Heart right ventricle (tissue), 16 donors: Measurements from ENCODE around the gene ZMYND19. TPM values are rescaled to one million over a fixed set of nuclear protein-coding genes. Genes with fewer than 3 reads are reported as not detected.
"Not testable (repeated sequence)": the region's sequence is repeated elsewhere in the genome, so short reads cannot be mapped to it uniquely, and the experiment has no call there.

ENCODE experiments used
- ATAC-seq, 8 donors: fragments of 200-7000 bp; cut with Tn5 transposase; one replicate each; pipeline ENCODE4 v1.9.1; 2020; ENCODE audit warnings: mild to moderate bottlenecking in 8 of 8, moderate library complexity in 8 of 8, moderate number of reproducible peaks in 1 of 8
- DNase-seq, 2 donors: peaks; one replicate each; pipeline ENCODE4 v3.0.0-alpha.2; 2020
- H3K27ac ChIP-seq, 10 donors: fragments of 200-600 bp; sonication (generic) in 2 of 10; one replicate each; pipeline versions ENCODE4 v1.5.0 to v1.8.0; 2020 to 2022; ENCODE audit warnings: mild to moderate bottlenecking in 3 of 10
- H3K27me3 ChIP-seq, 7 donors: fragments of 200-600 bp; one replicate each; pipeline ENCODE4 v1.8.0; 2021 to 2022; ENCODE audit warnings: mild to moderate bottlenecking in 2 of 7
- H3K36me3 ChIP-seq, 9 donors: fragments of 200-600 bp; sonication (generic) in 1 of 9; one replicate each; pipeline versions ENCODE4 v1.5.0 to v1.8.0; 2020 to 2022; ENCODE audit warnings: mild to moderate bottlenecking in 2 of 9
- H3K4me1 ChIP-seq, 9 donors: fragments of 200-600 bp; sonication (generic) in 1 of 9; one replicate each; pipeline versions ENCODE4 v1.5.0 to v1.8.0; 2020 to 2022; ENCODE audit warnings: mild to moderate bottlenecking in 4 of 9
- H3K4me3 ChIP-seq, 10 donors: fragments of 200-600 bp; sonication (generic) in 2 of 10; one replicate each; pipeline versions ENCODE4 v1.5.0 to v1.8.0; 2020 to 2022; ENCODE audit warnings: mild to moderate bottlenecking in 7 of 10, moderate library complexity in 2 of 10
- H3K9me3 ChIP-seq, 11 donors: fragments of 200-600 bp in 10 of 11; sonication (generic) in 2 of 11; one replicate each; pipeline versions ENCODE4 v1.5.0 to v1.8.0; 2013 to 2022; ENCODE audit warnings: mild to moderate bottlenecking in 2 of 11, control low read depth in 1 of 11, moderate library complexity in 1 of 11
- WGBS, 2 donors: extraction: QIAGEN DNeasy Blood & Tissue Kit; methylation state at CpG; one replicate each; pipeline ENCODE4 v1.1.7; 2013; ENCODE audit warnings: inconsistent platforms in 1 of 2; 5-methylcytosine and 5-hydroxymethylcytosine counted together
- intact Hi-C, 10 donors: fragments of 100-400 bp; cut with DNase I; formaldehyde crosslinking; loops; one replicate each; pipeline versions ENCODE4 v1.11.1 to v1.14.2; 2022
- polyA plus RNA-seq, 2 donors: library from polyadenylated mRNA; stranded (reverse); fragments of 200-250 nt; gene quantifications; one replicate each; pipeline ENCODE4 v1.2.3, GENCODE V29; 2013
- total RNA-seq, 10 donors: library from RNA; stranded (reverse); fragmentation: NEBNext Ultra II Directional in 3 of 10; extraction: Animal tissue kit (Norgen Biotek cat#: 25700) in 3 of 10; gene quantifications; one replicate each; pipeline versions ENCODE4 v1.2.1 to v1.2.4, GENCODE V29; 2021 to 2023
- TF ChIP-seq, protein P1 (sequence below), 9 donors: fragments of 200-600 bp; sonication (generic) in 2 of 9; IDR thresholded peaks; one replicate each; pipeline versions ENCODE4 v1.5.0 to v1.8.0; 2021 to 2022; ENCODE audit warnings: antibody characterized with exemption in 9 of 9, mild to moderate bottlenecking in 5 of 9, moderate library complexity in 1 of 9
- donor health status: Arrhythmogenic right ventricular cardiomyopathy.
- donor health status: ischemic (EF 13 %, LVEDD 7.1; RV severe dilation, severe dysfunction).
- donor health status: healthy with polysubstance abuse.
- donor health status: DM: no; HTN: yes; CAD: no.
- donor health status: DM: no; HTN: no; CAD: no.
- donor health status: ischemic (EF 25% LVEDD 6.9; RV normal size, moderate dysfunction).
- donor health status: ischemic (EF 25% LVEDD 5.7; RV mildly dilated, moderate dysfunction).
- donor health status: healthy.
- donor health status: DM: yes; HTN: yes; CAD: no.
- donor health status: Ischemic cardiomyopathy.
- donor health status: ischemic (EF 35%, LVEDD 5.7; RV mildly dilated, moderate dysfunction).
- donor health status: nonischemic (EF 11% LVEDD 7.7; RV severe dilation, severe dysfunction).
- donor health status: DM: yes; HTN: yes; CAD: no.
- donor health status: PGD.
- donor health status: ischemic (EF 29% LVEDD 5.4; RV normal size, mild dysfunction).
- donor health status: nonischemic (EF 23%, LVEDD 6.1; RV moderate dilation, normal function).

The ZMYND19 gene
- total and polyA plus RNA-seq, 12 donors = 8.0 to 22.3 (median 9.2) TPM

DNA sequence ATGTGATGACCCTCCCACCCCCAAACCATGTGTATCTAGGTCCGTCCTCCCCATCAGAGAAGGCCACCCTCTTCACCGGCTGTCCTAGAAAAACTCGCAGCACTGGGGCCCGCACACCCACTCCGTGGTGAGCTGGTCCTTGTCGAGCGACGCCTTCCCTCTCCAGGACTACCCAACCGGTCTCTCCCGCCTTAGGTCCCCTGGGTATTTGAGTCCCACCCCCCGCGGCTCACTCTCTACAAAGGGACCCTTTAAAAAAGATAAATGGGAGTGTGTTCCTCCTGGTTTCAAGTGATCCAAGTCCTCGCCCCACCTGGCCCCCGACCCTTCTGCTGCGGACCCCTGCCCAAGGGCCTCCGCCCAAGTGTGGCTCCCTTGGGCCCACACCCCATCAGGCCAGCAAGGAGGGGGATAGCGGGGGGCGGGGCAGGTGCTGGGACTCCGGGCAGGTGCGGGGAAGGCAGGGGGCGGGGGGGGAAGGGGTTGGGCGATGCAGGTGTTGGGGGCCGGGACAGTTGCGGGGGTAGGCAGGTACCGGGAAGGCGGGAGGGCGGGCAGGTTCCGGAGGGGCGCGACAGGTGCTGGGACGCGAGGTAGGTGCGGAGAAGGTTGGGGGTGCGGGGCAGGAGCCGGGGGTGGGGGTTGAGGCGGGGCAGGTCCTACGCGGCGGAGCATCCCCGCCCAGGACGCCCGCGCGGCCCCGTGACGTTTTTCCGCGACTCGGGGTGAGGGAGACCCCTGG lies 14.2 kb upstream of the ZMYND19 start:
- H3K9me3 ChIP-seq = no peaks in the 10 kb centered on the region
- DNase-seq (no peak), ATAC-seq (peak in 1 of 8 donors; percentile 10)
- intact Hi-C loops = loop anchor here in 4 of 10 donors (1.0 to 10.0 kb wide), 3 partner anchors 14 to 150 kb away; partner anchors contain the start of genes DPH7 (in 2 of the 4) and NSMF (in 1 of the 4)
- peak overlapping the region; percentile 25 to 81 (median 66) for H3K4me3 ChIP-seq
- no peaks in the 10 kb centered on the region for H3K27me3 ChIP-seq
- WGBS, 2 donors = 8 to 10% methylated on average over 33 to 49 of the region's 49 CpGs
- TF ChIP-seq, protein P1, sequence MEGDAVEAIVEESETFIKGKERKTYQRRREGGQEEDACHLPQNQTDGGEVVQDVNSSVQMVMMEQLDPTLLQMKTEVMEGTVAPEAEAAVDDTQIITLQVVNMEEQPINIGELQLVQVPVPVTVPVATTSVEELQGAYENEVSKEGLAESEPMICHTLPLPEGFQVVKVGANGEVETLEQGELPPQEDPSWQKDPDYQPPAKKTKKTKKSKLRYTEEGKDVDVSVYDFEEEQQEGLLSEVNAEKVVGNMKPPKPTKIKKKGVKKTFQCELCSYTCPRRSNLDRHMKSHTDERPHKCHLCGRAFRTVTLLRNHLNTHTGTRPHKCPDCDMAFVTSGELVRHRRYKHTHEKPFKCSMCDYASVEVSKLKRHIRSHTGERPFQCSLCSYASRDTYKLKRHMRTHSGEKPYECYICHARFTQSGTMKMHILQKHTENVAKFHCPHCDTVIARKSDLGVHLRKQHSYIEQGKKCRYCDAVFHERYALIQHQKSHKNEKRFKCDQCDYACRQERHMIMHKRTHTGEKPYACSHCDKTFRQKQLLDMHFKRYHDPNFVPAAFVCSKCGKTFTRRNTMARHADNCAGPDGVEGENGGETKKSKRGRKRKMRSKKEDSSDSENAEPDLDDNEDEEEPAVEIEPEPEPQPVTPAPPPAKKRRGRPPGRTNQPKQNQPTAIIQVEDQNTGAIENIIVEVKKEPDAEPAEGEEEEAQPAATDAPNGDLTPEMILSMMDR (IDR thresholded peaks at IDR 0.05) = no peak
- peaks cover 15 to 47% (median 29%) of the 10 kb centered on the region in 9 donors for H3K4me1 ChIP-seq
- H3K27ac ChIP-seq = peak overlapping the region in 5 of 10 donors; percentile 26 to 56 (median 35)
- H3K36me3 ChIP-seq = peaks cover 0 to 2% (median 0%) of the 10 kb centered on the region in 9 donors

DNA sequence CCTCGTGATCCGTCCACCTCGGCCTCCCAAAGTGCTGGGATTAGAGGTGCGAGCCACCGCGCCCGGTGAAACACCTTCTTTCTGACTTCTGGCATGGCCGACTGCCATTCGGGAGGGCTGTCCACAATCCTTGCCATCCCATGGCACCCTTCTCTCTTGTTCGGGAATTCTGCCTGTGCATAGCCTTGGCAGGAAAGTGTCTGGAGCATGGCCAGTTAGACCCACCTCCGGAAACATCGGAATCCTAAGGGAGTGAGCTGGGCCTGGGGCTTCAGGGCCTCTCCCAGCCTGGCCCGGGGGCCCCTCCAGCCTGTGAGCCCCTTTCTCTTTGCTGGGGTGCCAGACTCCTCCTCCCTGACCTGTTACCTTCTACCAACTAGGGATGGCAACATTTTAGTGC lies 13.6 kb upstream of the ZMYND19 start:
- intact Hi-C loops = loop anchor here in 3 of 10 donors (2.0 to 10.0 kb wide), 2 partner anchors 25 to 149 kb away; partner anchors contain the start of genes DPH7 (in 2 of the 3) and NSMF (in 1 of the 3)
- ATAC-seq = no peak
- Histone ChIP-seq H3K9me3 (no peaks in the 10 kb centered on the region), H3K27me3 (no peaks in the 10 kb centered on the region), H3K27ac (no peak overlapping the region), H3K36me3 (no peaks in the 10 kb centered on the region), H3K4me1 (peaks cover 15 to 41% (median 29%) of the 10 kb centered on the region in 9 donors), H3K4me3 (no peak overlapping the region)
- 72 to 79% methylated on average over 13 of the region's 13 CpGs for WGBS, 2 donors
- TF ChIP-seq, protein P1 (IDR thresholded peaks at IDR 0.05) = no peak
- DNase-seq = no peak

DNA sequence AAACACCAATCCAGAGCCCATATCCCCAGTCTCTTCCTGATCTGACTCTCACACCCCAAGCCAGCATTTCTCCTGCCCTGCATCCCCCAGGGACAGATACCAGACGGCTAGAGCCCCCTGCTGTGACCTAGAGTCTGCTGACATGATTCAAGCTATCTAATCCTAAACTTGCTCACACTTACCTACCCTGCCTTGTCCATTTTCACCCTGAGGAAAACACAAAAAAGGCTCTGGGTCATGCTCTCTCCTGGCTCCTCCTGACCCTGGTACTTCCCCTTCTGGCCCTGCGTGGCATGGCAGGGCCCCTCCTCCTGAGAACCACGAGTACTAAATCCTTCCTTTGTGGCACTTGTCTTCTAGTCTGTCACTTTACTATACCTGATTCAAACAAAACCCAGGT lies 12.3 kb upstream of the ZMYND19 start:
- no peaks in the 10 kb centered on the region for H3K36me3 ChIP-seq
- ATAC-seq = no peak
- H3K27ac ChIP-seq = no peak overlapping the region
- peaks cover 15 to 30% (median 21%) of the 10 kb centered on the region in 9 donors for H3K4me1 ChIP-seq
- H3K9me3 ChIP-seq = no peaks in the 10 kb centered on the region
- DNase-seq = no peak
- H3K27me3 ChIP-seq = no peaks in the 10 kb centered on the region
- TF ChIP-seq, protein P1 (IDR thresholded peaks at IDR 0.05) = peak in 1 of 9 donors; percentile 12
- intact Hi-C loops = loop anchor here in 1 of 10 donors (10.0 kb wide), 1 partner anchor 148 kb away; the partner anchor contains the start of gene NSMF
- no peak overlapping the region for H3K4me3 ChIP-seq
- WGBS, 2 donors = 12 to 15% methylated on average over 3 of the region's 3 CpGs

DNA sequence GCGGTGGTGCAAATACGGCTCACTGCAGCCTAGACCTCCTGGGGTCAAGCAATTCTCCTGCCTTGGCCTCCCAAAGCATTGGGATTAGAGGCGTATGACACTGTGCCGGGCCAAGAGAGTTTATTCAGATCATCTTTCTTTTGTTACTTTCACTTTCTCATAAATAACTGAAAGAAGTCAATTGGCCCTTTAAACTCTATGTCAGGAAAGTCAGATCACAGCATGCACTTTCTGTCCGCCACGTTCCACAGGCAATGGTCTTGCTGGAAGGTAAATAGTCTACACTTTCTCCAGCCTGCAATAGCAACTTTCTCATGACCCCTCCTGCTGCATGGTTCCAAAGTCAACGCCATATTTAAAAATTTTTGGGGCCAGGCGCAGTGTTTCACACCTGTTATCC lies 8.6 kb upstream of the ZMYND19 start:
- no peak for DNase-seq
- no peaks in the 10 kb centered on the region for H3K9me3 ChIP-seq
- H3K27ac ChIP-seq = no peak overlapping the region
- H3K4me1 ChIP-seq = peaks cover 0 to 12% (median 0%) of the 10 kb centered on the region in 9 donors
- TF ChIP-seq, protein P1 (IDR thresholded peaks at IDR 0.05) = no peak
- ATAC-seq = no peak
- intact Hi-C loops = no loop called here
- WGBS, 2 donors = 83 to 87% methylated on average over 8 of the region's 8 CpGs
- H3K36me3 ChIP-seq = no peaks in the 10 kb centered on the region
- no peak overlapping the region for H3K4me3 ChIP-seq
- H3K27me3 ChIP-seq = no peaks in the 10 kb centered on the region

DNA sequence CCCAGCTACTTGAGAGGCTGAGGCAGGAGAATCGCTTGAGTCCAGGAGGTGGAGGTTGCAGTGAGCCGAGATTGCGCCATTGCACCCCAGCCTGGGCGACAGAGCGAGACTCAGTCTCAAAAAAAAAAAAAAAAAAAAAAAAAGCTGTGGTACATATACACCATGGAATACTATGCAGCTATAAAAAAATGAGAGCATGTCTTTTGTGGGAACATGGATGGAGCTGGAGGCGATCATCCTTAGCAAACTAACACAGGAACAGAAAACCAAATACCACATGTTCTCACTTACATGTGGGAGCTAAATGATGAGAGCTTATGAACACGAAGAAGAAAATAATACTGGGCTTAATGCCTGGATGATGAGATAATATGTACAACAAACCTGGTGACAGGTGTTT lies 6.3 kb upstream of the ZMYND19 start:
- H3K9me3 ChIP-seq, intact Hi-C loops, ATAC-seq, H3K4me1 ChIP-seq, H3K27me3 ChIP-seq, H3K36me3 ChIP-seq, DNase-seq, H3K27ac ChIP-seq, H3K4me3 ChIP-seq: not testable (repeated sequence)
- WGBS, 2 donors = 94 to 97% methylated on average over 7 of the region's 7 CpGs
